GM12872 (cell line): ENCODE data around the gene RBM4.

Source experiments
- TF ChIP-seq, protein P1 (sequence below): IDR thresholded peaks from 3 replicates; pipeline ENCODE4 v1.5.1; 2011; ENCODE audit warnings: low read depth, mild to moderate bottlenecking, low read length, moderate library complexity; ENCODE audit not compliant: insufficient read depth

RBM4 gene

DNA sequence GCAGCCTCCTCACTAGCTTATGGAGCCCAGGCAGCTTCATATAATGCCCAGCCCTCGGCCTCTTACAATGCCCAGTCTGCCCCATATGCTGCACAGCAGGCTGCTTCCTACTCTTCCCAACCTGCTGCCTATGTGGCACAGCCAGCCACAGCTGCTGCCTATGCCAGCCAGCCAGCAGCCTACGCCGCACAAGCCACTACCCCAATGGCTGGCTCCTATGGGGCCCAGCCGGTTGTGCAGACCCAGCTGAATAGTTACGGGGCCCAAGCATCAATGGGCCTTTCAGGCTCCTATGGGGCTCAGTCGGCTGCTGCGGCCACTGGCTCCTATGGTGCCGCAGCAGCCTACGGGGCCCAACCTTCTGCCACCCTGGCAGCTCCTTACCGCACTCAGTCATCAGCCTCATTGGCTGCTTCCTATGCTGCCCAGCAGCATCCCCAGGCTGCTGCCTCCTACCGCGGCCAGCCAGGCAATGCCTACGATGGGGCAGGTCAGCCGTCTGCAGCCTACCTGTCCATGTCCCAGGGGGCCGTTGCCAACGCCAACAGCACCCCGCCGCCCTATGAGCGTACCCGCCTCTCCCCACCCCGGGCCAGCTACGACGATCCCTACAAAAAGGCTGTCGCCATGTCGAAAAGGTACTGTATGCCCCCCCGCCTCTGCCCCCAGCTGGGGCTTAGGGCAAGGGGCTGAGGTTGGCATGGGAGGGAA, 13.3 kb upstream of the RBM4 start:
- TF ChIP-seq, protein P1, sequence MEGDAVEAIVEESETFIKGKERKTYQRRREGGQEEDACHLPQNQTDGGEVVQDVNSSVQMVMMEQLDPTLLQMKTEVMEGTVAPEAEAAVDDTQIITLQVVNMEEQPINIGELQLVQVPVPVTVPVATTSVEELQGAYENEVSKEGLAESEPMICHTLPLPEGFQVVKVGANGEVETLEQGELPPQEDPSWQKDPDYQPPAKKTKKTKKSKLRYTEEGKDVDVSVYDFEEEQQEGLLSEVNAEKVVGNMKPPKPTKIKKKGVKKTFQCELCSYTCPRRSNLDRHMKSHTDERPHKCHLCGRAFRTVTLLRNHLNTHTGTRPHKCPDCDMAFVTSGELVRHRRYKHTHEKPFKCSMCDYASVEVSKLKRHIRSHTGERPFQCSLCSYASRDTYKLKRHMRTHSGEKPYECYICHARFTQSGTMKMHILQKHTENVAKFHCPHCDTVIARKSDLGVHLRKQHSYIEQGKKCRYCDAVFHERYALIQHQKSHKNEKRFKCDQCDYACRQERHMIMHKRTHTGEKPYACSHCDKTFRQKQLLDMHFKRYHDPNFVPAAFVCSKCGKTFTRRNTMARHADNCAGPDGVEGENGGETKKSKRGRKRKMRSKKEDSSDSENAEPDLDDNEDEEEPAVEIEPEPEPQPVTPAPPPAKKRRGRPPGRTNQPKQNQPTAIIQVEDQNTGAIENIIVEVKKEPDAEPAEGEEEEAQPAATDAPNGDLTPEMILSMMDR, result no peak

- TF ChIP-seq, protein P1, result no peak
These were observed 12.8 kb upstream of the RBM4 start for GRCh38 chr11:66625752-66626149.

GRCh38 chr11:66626382-66626781, 12.1 kb upstream of the RBM4 start:
- TF ChIP-seq, protein P1, result no peak

DNA sequence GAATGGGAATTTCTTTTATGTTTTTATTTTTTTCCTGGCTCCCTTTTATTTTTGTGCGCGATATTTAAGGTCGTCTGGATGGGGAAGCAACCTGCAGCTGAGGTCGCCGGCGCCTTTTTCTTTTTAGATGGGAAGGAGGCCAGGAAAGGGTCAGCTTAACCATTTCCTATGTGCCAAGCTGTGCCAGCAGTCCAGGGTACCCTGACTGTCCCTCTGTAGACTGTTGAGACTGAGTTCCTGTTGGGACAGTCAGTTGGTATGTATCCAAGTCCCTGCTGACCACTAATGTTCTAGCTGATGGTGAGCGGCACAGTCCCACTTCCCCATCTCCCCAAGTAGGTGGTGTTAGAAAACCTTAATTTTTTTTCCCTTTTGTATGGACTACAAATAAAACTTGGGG, 11.6 kb upstream of the RBM4 start:
- TF ChIP-seq, protein P1, result no peak

DNA sequence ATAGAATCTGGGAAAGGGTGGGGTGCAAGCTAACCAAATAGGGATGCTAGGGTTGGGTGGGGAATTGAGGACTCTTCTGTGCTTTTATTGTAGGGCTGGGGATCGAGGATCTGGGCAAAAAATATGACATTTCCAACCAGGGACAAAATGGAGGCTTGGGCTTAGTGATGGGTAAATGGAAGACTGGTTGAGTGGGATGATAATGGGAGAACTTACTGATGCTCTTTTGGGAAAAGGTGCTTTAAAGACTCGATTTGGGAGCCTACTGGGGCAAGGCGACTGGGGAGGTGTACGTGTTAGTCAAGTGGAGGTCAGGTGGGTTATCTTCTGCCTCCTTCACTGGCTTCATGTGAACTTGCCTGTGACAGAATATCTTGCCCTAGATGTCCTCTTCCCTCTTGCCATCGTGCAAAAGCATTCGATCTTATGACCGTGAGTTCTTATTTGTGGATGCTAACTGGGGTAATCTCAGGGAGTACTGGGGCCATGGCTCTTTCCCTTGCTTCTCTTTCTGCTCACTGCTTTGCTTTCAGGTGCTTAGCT, 10.4 kb upstream of the RBM4 start:
- TF ChIP-seq, protein P1, result no peak

- TF ChIP-seq, protein P1, result no peak
These were observed 9.1 kb upstream of the RBM4 start for GRCh38 chr11:66629356-66629755.

DNA sequence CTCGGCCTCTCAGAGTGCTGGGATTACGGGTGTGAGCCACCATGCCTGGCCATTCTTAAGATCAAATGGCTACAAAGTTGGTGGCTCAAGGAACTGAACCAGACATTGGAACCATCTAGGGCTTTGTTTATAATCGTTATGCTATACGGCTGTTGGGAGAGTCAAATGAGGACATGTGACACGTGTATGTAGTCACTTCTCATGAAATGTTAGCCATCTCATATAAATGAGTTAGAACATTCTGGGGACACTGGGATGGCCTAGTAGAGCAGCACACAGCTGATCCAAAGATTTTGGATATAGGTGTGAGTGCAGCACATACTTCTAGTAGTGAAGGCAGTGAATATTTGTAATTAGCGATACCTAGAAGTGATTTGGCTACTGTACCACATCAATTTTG, 6.6 kb upstream of the RBM4 start:
- TF ChIP-seq, protein P1, result no peak

- TF ChIP-seq, protein P1, result no peak
These were observed 5.6 kb upstream of the RBM4 start for GRCh38 chr11:66632952-66633351.
